ENCODE measurements around the gene ADGRG3.

DNA sequence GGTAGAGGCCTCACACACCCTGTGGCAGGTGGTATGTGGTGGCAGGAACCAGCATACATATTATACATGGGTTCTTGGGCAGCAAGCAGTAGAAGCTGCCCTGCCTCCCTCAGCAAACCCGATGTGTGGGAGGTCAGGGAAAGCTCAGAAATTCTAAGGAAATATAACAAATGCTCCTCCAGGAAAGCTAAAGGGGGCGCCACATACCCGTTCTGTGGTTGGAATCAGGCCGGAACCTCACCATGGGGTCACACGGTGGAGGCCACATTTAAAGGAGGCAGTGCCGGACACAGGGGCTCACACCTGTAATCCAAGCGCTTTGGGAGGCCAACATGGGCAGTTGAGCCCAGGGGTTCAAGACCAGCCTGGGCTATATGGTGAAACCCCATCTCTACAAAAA lies 55.1 kb downstream of the ADGRG3 start:
- TF ChIP-seq, protein P1, sequence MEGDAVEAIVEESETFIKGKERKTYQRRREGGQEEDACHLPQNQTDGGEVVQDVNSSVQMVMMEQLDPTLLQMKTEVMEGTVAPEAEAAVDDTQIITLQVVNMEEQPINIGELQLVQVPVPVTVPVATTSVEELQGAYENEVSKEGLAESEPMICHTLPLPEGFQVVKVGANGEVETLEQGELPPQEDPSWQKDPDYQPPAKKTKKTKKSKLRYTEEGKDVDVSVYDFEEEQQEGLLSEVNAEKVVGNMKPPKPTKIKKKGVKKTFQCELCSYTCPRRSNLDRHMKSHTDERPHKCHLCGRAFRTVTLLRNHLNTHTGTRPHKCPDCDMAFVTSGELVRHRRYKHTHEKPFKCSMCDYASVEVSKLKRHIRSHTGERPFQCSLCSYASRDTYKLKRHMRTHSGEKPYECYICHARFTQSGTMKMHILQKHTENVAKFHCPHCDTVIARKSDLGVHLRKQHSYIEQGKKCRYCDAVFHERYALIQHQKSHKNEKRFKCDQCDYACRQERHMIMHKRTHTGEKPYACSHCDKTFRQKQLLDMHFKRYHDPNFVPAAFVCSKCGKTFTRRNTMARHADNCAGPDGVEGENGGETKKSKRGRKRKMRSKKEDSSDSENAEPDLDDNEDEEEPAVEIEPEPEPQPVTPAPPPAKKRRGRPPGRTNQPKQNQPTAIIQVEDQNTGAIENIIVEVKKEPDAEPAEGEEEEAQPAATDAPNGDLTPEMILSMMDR (IDR thresholded peaks at IDR 0.05; ENCODE audit: poor library complexity) = peak; percentile 30
- no peak for TF ChIP-seq EZH2 (IDR thresholded peaks at IDR 0.05; ENCODE audit: borderline replicate concordance)
